Activated naive CD4-positive, alpha-beta T cell treated with anti-CD3 and anti-CD28 coated beads, Interleukin-2, amount 50 U/mL, for 72 hours (primary cell): ENCODE measurements around the gene HOXC6. TPM values are rescaled to one million over a fixed set of nuclear protein-coding genes. Genes with fewer than 3 reads are reported as not detected.
A peak's percentile ranks its signal among the peaks of the same experiment; 100 is the strongest.

ENCODE experiments used
- ATAC-seq, 2 donors: fragments of 150-1000 bp; cut with Tn5 transposase; 2 replicates each; pipeline ENCODE4 v1.10.0; 2021; ENCODE audit warnings: mild to moderate bottlenecking in 2 of 2, moderate library complexity in 2 of 2
- DNase-seq, 2 donors: peaks; one replicate each; pipeline ENCODE4 v3.0.0; 2021 to 2022; ENCODE audit warnings: low spot score in 2 of 2
- H3K27ac Mint-ChIP-seq, 2 donors: one replicate each; pipeline ENCODE4 v1.8.0; 2022; ENCODE audit warnings: mild to moderate bottlenecking in 2 of 2, mixed read lengths in 2 of 2
- H3K36me3 Mint-ChIP-seq, 2 donors: one replicate each; pipeline ENCODE4 v1.8.0; 2022; ENCODE audit warnings: mixed read lengths in 2 of 2
- H3K9me3 Mint-ChIP-seq, 2 donors: one replicate each; pipeline ENCODE4 v1.8.0; 2022; ENCODE audit warnings: mixed read lengths in 2 of 2
- total RNA-seq, 2 donors: library from RNA; stranded (reverse); gene quantifications; one replicate each; pipeline ENCODE4 v1.2.3, GENCODE V29; 2022

Gene HOXC6
- total RNA-seq, result not detected

DNA sequence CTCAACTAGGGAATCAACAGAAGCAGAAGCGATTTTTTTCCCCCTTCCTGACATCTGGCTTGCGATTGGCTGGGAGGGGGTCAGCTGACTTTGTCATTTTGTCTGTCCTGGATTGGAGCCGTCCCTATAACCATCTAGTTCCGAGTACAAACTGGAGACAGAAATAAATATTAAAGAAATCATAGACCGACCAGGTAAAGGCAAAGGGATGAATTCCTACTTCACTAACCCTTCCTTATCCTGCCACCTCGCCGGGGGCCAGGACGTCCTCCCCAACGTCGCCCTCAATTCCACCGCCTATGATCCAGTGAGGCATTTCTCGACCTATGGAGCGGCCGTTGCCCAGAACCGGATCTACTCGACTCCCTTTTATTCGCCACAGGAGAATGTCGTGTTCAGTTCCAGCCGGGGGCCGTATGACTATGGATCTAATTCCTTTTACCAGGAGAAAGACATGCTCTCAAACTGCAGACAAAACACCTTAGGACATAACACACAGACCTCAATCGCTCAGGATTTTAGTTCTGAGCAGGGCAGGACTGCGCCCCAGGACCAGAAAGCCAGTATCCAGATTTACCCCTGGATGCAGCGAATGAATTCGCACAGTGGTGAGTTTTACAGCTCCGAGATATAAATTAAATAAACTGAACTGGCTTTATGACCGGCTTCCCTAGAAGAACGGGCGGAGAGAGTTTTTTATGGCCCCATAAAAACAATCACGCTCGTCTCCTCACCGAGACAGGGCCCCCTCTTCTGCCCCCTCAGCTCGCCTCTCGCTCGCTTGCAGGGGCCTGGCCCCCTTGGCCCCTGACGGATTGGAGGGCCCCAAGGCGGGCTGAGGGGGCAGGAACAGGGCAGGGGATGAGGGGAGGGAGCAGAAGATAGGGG is at the start of gene HOXC6:
HOXC6 (plus strand) TSS at position 127 of the 888 bp plus-strand sequence; CDS start at position 209, 82 bp downstream.
- no peak for ATAC-seq

DNA sequence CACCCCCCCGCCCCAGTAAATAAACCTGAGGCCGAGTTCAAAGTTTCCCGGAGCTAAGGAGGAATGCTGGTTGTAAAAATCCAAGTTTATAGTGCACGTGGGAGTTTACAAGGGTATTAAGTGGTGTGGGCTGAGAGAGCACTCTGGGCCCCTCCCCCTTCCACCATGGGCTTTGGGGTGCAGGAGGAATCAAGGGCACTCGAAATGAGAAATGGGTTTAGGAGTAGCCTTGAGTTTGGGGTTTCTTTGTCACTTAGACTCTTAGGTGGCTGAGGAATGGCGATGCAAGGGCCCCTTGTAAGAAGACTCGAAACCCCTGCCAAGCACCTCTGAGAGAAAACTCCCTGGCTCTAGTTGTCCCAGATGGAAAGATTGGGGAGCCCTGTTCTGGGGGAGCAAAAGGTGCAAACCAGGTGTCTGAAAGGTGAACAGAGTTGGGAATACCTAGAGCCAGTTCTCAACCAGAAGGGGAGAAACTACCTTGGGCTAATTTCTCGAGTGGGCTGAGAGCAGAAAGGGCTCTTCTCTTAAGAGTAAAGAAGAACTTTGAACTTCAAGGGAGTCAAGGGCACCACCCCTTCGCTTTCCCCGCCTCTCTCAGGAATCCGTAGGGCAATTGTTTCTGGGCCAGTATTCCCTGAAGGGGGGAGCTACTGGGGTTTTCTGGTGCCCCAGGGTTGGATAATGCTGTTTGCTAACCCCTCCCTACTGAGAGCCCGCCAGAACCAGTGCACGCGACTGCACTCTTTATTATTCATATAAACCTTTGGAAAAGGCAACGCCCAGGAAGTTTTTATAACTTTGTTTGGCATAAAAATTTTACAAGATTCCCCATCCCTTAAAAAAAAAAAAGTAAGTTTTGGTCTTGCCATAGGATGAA is 49.5 kb upstream of the HOXC6 start:
- H3K9me3 Mint-ChIP-seq, result no peaks in the 10 kb centered on the region
- ATAC-seq, result no peak
- peaks cover 0 to 10% of the 10 kb centered on the region in 2 donors for H3K36me3 Mint-ChIP-seq
- DNase-seq, result no peak
- no peak overlapping the region for H3K27ac Mint-ChIP-seq

More for the DNA sequence above, at the start of gene HOXC6:
- no peak within 1 kb of the TSS for H3K27ac Mint-ChIP-seq
- DNase-seq, result no peak
- H3K36me3 Mint-ChIP-seq, result peaks cover 3 to 8% of the 10 kb centered on the region in 2 donors
- no peaks in the 10 kb centered on the region for H3K9me3 Mint-ChIP-seq

DNA sequence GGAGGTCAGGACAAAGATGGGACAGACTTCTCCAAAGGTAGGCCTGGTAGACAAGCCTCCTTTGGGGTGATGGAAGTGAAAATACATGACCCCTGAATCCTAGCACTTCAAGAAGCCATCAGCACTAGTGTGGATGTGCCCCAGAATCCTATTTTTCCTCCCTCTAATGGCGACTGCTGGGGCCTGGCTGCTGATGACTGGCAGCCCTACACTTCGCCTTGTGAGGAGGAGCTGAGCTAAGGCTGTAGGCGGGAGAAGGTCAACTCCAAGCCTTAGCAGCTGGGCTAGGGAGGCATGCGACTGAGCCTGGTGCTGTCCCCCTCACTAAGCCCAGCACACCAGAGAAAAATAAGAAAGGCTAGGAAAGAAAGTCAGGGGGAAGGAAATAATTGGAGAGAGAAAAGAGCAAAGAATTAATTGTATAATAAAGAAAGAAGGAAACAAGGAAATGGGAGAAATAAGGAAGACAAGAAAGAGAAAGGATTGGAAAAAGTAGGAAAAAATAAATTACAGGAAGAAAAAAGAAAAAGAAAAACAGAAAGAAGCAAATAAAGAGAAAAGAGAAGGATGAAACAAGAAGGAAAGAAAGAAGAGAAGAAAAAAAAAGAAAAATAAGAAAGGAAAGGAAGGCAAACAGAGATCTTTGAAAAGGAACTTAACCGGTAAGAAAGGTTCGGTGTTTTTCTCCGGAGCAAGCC is 48.0 kb upstream of the HOXC6 start:
- DNase-seq, result no peak
- peaks cover 0 to 10% of the 10 kb centered on the region in 2 donors for H3K36me3 Mint-ChIP-seq
- peak overlapping the region; percentile 31 to 59 for H3K27ac Mint-ChIP-seq
- H3K9me3 Mint-ChIP-seq, result no peaks in the 10 kb centered on the region
- no peak for ATAC-seq

DNA sequence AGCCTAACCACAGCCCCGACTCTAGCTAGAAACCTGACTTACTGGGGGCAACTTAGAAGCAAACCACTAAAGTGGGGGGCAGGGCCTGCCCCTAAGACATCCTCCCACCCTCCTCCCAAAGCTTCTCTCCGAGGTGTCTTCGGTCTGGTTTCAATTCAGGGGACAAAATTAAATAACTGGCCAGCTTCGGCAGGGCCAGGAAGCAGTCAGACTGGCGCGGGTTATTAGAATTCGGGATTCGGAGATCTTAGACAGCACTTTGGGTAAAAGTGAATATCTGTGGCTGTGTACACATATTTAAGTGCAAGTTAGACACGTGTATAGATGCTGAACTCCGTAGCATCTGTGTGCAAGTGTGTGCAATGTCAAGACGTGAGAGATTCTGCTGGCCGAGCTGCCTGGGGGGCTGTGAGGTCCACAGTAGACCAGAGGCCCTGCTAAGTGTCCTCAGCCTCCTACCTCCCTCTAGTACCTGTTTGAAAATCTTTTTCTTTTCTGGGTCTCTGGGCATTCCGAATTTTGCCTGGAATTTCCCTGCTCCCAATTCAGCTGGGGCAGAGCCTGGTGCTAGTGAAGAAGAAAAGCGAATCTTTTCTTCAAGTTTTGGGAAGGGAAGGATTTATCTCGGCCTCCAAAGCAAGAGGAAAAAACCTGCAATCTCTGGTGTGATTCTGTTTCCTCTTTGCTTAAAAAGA is 47.3 kb upstream of the HOXC6 start:
- no peaks in the 10 kb centered on the region for H3K9me3 Mint-ChIP-seq
- H3K27ac Mint-ChIP-seq, result no peak overlapping the region
- no peak for DNase-seq
- peaks cover 0 to 10% of the 10 kb centered on the region in 2 donors for H3K36me3 Mint-ChIP-seq
- ATAC-seq, result no peak

DNA sequence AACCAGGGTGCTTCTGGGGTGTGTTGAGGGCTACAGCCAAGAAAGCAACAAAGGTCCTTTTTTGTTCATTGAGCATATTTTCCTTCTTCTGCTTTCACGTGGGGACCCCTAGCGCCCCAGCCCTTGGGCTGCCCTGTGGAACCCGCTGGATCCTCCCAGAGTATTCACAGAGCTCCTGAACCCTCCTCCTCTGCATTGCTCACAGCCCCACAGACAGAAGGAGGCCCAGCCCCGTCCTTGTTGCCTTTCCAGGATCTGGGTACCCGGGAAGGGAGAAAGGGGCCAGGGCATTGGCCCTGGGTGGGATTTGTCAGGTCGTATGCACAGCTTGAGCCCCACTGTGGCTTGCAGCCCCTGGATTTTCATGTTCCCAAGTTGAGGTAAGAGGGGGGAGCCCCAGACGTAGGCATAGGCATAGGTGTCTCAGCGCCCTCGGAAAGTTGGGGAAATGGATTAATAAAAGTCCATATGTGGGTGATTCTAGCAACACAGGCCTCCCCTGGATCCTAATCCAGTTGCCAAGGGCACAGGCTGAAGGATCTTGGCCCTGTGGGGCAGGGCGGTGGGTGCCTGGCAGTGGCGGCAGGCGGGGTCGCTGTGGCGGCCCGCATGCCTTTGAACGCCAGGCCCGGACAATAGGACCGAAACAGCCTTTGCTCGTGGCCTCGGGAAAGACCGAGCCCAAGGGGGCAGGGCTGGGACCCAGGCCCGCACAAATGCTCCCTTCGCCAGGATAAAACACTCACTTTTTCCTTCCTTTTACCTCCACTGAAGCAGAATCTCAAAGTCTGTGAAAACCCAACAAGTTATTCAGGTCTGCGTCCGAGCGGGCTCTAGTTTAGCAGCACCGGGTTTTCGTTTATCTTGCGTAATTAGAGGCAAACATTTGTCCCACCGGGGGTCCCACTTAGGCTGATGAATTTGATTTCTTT is 46.3 kb upstream of the HOXC6 start:
- ATAC-seq (no peak), DNase-seq (no peak)
- Mint-ChIP-seq H3K9me3 (no peaks in the 10 kb centered on the region), H3K27ac (no peak overlapping the region), H3K36me3 (peaks cover 8 to 10% of the 10 kb centered on the region in 2 donors)

DNA sequence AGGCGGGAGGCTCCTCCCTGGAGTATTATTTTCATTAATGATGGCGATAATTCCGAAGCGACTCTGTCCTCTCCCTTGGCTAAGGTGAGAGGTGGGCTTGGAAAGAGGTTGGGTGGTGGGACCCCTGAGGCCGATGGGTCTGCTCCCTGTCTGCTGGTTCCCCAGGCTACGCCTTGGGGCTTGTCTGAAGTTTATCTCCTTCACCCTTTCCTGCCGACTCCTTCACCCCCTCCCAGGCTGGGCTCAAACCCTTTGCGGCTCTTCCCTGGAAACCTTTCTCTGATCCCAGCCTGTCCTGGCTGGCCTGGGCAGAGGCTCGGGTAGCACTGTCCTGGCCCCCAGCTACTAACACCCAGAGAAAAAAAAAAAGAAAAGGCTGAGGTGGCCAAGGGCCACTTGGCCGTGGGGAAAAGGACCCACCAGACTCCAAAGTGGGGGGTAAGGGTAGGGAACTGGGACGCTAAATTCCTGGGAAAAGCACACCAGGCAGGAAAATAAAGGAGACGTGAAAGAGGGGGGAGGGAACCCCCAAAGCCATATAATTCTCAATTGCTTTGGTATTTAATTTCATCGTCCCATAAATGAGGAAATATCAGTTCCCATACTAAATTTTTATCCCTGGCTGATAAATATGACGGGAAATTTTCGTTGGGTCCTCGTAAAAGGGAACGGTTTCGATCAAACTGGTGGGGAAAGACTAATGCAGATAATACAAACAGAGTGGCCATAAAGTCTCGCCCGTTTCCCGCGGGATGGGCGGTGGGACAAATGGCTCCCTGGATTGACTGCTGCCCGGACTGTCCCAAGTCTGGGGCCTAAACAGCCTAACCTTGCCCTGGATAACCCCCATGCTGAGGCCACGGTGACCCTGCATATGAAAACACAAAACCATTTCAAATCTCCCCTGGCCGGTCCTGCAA is 45.3 kb upstream of the HOXC6 start:
- no peak for ATAC-seq
- peak overlapping the region in 1 of 2 donors; percentile 29 for H3K27ac Mint-ChIP-seq
- no peak for DNase-seq
- H3K9me3 Mint-ChIP-seq, result no peaks in the 10 kb centered on the region
- peaks cover 10% of the 10 kb centered on the region in 2 donors for H3K36me3 Mint-ChIP-seq

DNA sequence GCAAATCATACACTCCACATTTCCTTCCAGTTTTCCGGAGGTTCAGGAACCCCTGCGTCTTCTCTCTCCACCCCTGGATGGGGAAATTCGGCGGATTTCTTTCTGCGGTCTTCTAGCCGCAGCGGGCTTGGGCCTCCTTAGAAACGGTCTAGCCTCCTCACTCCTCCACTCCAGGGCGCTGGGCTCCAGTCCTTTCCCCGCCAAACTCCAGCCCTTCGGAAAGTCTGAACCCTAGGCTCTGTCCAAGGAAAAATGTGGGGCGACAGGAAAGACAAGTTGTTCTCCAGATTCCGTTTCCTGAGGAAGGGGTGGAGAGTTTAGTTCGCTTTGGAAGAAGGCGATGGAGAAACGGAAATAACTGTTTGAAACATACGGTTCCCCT is 44.7 kb upstream of the HOXC6 start:
- no peak for DNase-seq
- ATAC-seq, result no peak

DNA sequence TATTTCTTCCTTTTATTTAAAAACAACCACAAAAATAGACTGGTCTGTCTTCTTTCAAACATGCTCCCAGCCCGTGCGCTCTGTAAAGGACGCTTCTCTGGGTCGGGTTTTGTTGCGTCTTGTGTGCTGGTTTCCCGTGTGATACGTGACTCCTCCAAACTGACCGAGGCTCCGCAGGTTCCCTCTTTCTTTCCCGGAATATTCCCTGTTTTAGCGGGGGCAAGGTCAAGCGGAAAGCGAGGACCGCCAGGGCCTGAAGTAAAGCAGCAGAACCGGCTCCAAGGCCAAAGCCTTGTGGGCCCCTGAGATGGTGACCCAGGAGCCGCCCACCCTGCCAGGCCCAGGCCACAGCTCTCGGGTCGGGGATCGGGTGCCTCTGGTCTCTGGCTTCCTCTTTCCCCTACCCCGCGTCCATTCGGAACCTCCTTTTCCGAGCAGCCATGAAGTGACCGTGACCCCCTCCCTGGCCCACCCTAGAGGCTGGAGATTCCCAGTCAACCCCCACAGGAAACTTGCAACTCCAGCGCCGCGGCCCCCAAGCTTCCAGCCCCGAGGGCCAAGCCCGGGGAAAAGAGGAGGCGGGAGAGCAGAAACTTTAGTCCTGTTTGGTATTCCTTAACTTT is 44.2 kb upstream of the HOXC6 start:
- H3K27ac Mint-ChIP-seq, result no peak overlapping the region

More for the DNA sequence above, 44.7 kb upstream of the HOXC6 start:
- peaks cover 10% of the 10 kb centered on the region in 2 donors for H3K36me3 Mint-ChIP-seq
- no peaks in the 10 kb centered on the region for H3K9me3 Mint-ChIP-seq
- peak overlapping the region in 1 of 2 donors; percentile 29 for H3K27ac Mint-ChIP-seq

DNA sequence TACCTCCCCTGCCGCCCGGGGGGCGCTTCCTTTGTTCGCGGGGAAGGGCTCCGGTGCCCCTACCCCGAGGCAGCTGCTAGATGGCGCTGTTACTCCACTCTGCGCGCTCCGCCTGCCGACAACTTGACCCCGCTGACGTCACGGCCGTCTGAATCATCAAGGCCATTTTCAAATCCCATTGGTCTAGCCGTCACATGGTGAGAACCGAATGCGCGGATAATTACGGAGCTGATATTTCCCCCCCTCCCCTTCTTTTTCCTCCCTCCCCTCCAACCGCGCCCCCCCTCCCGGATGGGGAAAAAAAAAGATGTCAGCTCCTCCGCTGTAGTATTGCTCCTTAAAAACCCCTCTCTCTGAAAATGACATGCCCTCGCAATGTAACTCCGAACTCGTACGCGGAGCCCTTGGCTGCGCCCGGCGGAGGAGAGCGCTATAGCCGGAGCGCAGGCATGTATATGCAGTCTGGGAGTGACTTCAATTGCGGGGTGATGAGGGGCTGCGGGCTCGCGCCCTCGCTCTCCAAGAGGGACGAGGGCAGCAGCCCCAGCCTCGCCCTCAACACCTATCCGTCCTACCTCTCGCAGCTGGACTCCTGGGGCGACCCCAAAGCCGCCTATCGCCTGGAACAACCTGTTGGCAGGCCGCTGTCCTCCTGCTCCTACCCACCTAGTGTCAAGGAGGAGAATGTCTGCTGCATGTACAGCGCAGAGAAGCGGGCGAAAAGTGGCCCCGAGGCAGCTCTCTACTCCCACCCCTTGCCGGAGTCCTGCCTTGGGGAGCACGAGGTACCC is 43.1 kb upstream of the HOXC6 start, which contains the start of gene HOXC10:
HOXC10 (plus strand) TSS at position 246 of the 791 bp plus-strand sequence; CDS start at position 360, 114 bp downstream.
- DNase-seq (peak; percentile 69 to 88), ATAC-seq (peak; percentile 80 to 85)
- Mint-ChIP-seq H3K9me3 (no peaks in the 10 kb centered on the region), H3K36me3 (peaks cover 4 to 10% of the 10 kb centered on the region in 2 donors), H3K27ac (peak within 1 kb of the TSS in 1 of 2 donors; percentile 80)

More for the DNA sequence above, 44.2 kb upstream of the HOXC6 start:
- Mint-ChIP-seq H3K9me3 (no peaks in the 10 kb centered on the region), H3K36me3 (peaks cover 10% of the 10 kb centered on the region in 2 donors)
- no peak for ATAC-seq
- no peak for DNase-seq

DNA sequence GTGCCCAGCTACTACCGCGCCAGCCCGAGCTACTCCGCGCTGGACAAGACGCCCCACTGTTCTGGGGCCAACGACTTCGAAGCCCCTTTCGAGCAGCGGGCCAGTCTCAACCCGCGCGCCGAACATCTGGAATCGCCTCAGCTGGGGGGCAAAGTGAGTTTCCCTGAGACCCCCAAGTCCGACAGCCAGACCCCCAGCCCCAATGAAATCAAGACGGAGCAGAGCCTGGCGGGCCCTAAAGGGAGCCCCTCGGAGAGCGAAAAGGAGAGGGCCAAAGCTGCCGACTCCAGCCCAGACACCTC is 42.6 kb upstream of the HOXC6 start:
- H3K27ac Mint-ChIP-seq, result no peak overlapping the region
- DNase-seq (no peak), ATAC-seq (no peak)
- no peaks in the 10 kb centered on the region for H3K9me3 Mint-ChIP-seq
- peaks cover 0 to 10% of the 10 kb centered on the region in 2 donors for H3K36me3 Mint-ChIP-seq

DNA sequence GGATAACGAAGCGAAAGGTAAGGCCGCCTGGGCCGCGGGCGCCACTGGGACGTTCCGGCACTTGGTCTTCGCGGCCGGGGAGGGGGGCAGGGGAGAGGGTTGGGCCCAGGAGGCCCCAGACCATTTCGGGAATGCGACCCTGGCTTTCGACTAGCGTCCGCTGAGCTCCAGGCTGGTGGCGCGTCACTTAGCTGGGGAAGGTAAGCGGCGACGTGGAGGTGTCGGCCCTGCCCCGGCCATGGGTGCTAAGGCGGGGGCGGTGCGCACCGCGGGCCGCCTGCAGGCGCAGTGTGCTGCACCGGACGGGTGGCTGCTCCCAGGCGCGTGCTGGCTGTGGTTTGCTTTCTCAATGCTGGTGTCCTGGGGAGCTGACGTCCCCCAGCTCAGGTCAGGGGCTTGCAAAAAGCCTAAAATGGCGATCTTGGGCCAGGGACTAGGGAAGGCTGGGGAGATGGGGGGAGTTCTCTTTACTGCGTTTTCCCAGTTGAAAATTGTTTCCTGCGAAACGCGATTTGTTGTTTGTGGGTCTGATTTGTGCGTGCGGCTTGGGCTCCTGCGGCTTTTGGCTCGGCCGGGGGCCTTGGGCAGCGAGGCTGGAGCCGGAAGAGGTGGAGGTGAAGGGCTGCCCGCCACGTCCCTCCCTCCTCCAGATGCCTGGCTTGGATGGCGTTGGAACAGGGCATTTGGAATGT is 42.1 kb upstream of the HOXC6 start:
- Mint-ChIP-seq H3K36me3 (peaks cover 0 to 10% of the 10 kb centered on the region in 2 donors), H3K9me3 (no peaks in the 10 kb centered on the region), H3K27ac (no peak overlapping the region)
- no peak for DNase-seq
- ATAC-seq, result peak in 1 of 2 donors; percentile 41

DNA sequence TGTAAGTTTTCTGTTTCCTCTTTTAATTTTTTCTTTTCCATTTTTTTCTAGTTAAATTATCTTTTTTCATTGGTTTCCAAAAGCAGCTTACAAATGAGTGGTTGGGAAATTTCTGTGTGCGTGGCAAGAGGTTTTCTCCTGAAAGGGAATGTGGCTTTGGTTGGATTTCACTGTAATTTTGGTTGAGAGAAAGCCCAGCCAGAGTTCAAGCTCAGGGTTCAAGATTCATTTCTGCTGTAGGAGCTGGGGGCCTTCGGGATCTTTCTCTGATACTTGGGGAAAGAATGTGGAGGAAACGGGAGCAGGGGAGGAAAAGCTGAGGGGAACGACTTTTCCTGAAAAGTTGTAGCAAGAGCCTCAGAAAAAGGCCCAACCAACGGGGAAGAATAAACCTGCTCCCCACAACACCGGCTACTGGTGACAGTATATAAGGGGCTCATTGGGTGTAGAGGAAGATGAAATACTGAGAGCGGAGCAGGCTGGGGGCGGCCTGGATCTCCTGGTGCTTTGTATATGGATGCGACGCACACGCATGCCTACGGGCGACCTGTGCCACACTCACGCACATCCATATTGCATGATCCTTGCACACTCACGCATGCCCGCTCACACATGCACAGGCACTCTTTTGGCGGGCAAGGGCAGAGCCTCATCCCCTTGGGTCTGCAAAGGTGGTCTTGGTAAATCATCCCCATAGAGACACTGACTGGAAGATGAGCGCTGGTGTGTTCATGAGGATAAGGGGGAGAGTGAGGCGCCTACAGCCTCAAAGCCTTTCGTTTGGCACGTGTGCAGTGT is 41.4 kb upstream of the HOXC6 start:
- H3K27ac Mint-ChIP-seq, result no peak overlapping the region
- ATAC-seq (no peak), DNase-seq (no peak)
- peaks cover 0 to 10% of the 10 kb centered on the region in 2 donors for H3K36me3 Mint-ChIP-seq
- H3K9me3 Mint-ChIP-seq, result no peaks in the 10 kb centered on the region
